Measurements from ENCODE around the gene SHISA6.
A peak's percentile ranks its signal among the peaks of the same experiment; 100 is the strongest.

SHISA6 gene

DNA sequence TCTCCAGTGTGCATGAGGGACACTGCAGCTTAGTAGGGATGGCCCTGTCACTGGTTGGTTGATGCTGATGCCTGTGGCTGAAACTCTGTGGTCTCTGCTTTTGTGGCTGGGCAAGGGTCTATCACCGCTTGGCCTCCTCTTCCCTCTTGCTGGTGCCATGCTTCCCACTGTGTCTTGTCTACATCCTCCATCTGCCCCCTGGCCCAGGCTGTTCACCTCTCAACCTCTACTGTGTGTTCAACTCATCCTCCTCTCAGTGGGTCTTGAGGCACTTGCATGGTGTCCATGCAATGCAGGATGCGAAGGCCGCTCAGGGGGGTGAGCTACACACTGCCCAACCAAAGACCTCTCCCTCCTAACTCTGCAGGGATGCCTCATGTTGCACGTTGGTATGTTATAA lies 19.8 kb upstream of the SHISA6 start:
- no peak for TF ChIP-seq CTCF (IDR thresholded peaks at IDR 0.05; ENCODE audit: insufficient read depth, missing control alignments)
- DNase-seq (ENCODE audit: insufficient read length, low spot score) (no peak), FAIRE-seq (no peak)

DNA sequence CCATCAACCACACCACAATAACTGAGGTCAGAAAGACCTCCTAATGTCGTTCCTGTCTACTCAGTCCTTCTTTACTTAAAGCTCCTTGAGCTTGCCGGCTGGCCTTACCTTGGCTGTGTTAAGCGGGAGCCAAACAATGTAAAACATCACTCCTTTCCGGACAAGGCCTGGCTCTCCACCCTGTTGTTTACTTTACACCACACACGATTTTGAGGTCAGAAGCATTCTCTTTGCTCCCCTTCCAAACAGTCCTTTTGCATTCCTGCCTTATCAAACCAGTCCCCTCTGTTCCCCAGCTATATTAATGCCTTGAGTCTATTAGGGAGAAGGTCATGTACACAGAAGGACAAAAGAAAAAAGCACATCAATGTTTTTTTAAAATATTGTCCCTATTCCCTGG lies 19.3 kb upstream of the SHISA6 start:
- no peak for DNase-seq (ENCODE audit: insufficient read length, low spot score)
- FAIRE-seq = no peak
- TF ChIP-seq CTCF (IDR thresholded peaks at IDR 0.05; ENCODE audit: insufficient read depth, missing control alignments) = no peak

DNA sequence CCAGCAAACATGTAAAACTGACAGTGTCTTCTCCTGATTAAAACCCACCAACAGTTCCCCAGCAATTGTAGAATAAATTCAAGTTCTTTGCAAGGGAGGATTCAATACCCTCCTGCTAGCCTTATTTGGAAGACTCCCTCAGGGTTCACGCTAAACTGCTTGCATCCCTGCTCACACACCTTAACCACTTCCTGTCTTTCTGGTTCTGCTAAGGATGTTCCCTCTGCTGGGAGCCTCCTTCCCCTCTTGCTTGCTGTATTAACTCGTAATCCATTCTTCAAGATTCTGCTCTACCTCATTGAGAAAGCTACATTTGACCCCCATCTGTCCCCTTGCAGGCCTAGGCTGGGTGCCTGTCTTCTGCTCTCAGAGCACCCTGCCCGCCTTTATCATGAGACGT lies 2.3 kb upstream of the SHISA6 start:
- no peak for TF ChIP-seq CTCF (IDR thresholded peaks at IDR 0.05; ENCODE audit: insufficient read depth, missing control alignments)
- FAIRE-seq (no peak), DNase-seq (ENCODE audit: insufficient read length, low spot score) (no peak)

DNA sequence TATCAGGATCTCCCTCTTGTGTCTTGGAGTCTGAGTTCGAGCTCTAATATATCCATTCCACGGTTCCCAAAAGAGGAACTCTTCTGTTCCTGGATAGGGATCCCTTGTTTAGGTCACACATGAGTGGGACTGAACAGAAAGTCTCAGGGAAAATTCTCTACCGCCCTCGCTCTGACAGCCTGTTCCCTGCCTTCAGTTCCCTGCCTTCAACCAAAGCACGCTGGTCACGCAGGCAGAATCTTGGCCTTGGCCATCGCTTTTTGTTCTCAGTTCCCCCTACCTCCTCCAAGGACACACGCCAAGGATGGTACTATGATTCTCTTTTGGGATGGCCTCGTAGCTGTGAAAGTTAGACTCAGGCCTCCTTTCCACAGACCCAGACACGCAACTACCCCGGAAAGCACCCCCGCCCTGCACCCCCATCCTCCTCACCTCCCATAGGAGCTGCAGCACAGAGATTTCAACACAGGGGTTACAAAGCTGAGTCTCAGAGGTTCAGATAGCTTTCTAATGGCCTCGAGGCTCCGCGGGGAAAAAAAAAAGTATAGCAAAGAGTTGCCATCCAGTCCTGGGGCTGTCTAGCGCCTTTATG lies 1.5 kb upstream of the SHISA6 start:
- DNase-seq (ENCODE audit: insufficient read length, low spot score) (no peak), FAIRE-seq (no peak)
- TF ChIP-seq CTCF (IDR thresholded peaks at IDR 0.05; ENCODE audit: insufficient read depth, missing control alignments) = no peak

- DNase-seq (ENCODE audit: insufficient read length, low spot score) = no peak
- peak; percentile 21 for TF ChIP-seq CTCF (IDR thresholded peaks at IDR 0.05; ENCODE audit: insufficient read depth, missing control alignments)
- FAIRE-seq = no peak
Observed at GRCh38 chr17:11240041-11240840, 772 bp upstream of the SHISA6 start.

DNA sequence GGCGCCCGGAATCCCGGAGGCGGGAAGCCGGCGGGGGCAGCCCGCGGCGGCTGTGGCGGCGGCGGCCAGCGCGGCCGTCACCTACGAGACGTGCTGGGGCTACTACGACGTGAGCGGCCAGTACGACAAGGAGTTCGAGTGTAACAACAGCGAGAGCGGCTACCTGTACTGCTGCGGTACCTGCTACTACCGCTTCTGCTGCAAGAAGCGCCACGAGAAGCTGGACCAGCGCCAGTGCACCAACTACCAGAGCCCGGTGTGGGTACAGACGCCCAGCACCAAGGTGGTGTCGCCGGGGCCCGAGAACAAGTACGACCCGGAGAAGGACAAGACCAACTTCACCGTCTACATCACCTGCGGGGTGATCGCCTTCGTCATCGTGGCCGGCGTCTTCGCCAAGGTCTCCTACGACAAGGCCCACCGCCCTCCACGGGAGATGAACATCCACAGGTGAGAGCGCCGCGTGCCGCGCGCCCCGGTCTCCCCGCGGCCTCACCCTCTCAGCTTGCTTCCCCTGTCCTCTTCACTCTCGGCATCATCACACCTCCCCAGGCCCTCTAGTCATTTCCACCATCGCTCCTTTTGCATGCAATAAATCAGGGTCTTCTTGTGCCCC lies 706 bp downstream of the SHISA6 start:
- FAIRE-seq (no peak), DNase-seq (ENCODE audit: insufficient read length, low spot score) (no peak)
- TF ChIP-seq CTCF (IDR thresholded peaks at IDR 0.05; ENCODE audit: insufficient read depth, missing control alignments) = no peak

- no peak for FAIRE-seq
- no peak for TF ChIP-seq CTCF (IDR thresholded peaks at IDR 0.05; ENCODE audit: insufficient read depth, missing control alignments)
- DNase-seq (ENCODE audit: insufficient read length, low spot score) = no peak
Observed at GRCh38 chr17:11242411-11242810, 1.4 kb downstream of the SHISA6 start.
